GM12875 (cell line): ENCODE results near the gene FGFR1OP2.

Source experiments
- H3K4me3 ChIP-seq: one replicate; pipeline ENCODE4 v1.5.1; 2011; ENCODE audit warnings: low read depth, low read length, control low read depth
- TF ChIP-seq, protein P1 (sequence below): IDR thresholded peaks from 2 replicates; pipeline ENCODE4 v1.5.1; 2011; ENCODE audit warnings: low read depth, mild to moderate bottlenecking, control low read depth, inconsistent platforms, low read length, moderate library complexity, borderline replicate concordance; ENCODE audit not compliant: insufficient read depth

The FGFR1OP2 gene

DNA sequence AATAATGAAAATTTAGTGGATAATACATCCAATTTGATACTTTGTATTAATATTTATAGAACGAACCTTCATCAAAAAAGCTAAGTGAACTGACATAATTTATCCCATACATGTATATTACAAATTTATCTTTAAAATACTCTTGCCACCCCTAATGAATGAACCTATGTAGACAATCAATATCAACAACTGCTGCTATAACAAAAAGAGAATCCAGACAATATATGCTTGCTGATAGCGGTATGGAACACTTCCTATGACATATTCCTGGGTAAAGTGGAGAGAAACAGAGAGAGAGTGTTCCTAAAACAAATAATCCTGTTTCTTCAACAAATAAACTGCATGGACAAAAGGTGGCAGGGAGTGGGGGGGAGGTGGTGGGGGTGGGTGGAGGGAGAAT is 44.6 kb downstream of the FGFR1OP2 start:
- H3K4me3 ChIP-seq: no peak overlapping the region
- TF ChIP-seq, protein P1, sequence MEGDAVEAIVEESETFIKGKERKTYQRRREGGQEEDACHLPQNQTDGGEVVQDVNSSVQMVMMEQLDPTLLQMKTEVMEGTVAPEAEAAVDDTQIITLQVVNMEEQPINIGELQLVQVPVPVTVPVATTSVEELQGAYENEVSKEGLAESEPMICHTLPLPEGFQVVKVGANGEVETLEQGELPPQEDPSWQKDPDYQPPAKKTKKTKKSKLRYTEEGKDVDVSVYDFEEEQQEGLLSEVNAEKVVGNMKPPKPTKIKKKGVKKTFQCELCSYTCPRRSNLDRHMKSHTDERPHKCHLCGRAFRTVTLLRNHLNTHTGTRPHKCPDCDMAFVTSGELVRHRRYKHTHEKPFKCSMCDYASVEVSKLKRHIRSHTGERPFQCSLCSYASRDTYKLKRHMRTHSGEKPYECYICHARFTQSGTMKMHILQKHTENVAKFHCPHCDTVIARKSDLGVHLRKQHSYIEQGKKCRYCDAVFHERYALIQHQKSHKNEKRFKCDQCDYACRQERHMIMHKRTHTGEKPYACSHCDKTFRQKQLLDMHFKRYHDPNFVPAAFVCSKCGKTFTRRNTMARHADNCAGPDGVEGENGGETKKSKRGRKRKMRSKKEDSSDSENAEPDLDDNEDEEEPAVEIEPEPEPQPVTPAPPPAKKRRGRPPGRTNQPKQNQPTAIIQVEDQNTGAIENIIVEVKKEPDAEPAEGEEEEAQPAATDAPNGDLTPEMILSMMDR: no peak

DNA sequence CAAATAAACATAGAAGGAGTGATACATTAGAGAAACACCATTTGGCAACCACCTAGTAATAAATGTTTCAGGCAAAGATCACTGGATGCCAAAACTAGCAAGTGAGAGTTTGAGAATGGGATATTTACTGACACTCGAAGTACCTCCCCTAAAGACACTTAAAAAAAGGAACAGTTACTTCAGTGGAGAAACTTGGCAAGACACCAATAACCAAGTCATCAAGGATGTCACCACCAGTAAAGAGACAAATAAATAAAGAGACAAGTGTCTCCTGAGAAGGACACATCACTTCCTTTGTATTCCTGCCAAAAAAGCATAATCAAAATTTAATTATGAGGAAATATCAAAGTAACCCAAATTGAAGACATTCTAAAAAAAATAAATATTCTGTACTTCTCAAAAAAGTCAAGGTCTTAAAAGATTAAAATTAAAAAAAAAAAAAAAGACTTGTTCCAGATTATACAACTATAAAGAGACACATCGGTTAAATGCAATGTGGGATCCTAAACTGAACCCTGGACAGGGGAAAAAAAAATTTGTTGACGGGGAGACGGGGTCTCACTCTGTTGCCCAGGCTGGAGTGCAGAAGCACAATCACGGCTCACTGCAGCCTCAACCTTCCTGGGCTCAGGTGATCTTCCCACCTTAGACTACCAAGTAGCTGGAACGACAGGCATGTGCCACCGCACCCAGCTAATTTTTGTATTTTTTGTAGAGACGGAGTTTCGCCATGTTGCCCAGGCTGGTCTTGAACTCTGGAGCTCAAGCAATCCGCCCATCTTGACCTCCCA is 49.6 kb downstream of the FGFR1OP2 start:
- TF ChIP-seq, protein P1: no peak

DNA sequence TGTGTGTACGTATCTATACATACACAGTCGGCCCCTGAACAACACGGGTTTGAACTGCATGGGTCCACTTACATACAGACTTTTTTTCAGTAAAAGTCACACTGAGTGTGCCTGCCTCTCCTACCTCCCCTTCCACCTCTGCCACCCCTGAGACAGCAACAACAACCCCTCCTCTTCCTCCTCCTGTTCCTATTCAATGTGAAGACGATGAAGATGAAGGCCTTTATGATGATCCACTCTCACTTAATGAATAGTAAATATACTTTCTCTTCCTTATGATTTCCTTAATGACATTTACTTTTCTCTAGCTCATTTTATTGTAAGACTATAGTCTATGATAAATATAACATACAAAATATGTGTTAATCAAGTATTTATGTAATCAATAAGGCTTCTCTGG is 50.4 kb downstream of the FGFR1OP2 start:
- TF ChIP-seq, protein P1: no peak
- H3K4me3 ChIP-seq: no peak overlapping the region

More for the DNA sequence above, 49.6 kb downstream of the FGFR1OP2 start:
- no peak overlapping the region for H3K4me3 ChIP-seq

DNA sequence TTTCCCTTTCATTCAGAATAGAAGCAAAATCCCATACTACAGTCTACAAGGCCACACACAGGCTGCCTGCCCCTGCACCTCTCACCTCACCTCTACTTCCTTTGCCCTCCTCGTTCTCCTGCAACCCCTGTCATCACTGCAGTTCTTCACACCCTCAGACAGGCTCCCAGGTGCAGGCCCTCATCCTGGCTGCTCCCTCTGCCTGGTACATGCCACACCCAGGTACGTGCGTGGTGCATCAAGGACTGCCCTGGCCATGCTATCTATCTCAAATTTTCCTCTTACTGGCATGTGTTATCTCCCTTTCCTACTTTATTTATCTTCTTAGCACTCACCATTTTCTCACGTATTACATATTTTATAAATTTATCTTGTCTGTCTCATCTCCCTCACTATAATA is 51.6 kb downstream of the FGFR1OP2 start:
- no peak overlapping the region for H3K4me3 ChIP-seq
- TF ChIP-seq, protein P1: no peak

DNA sequence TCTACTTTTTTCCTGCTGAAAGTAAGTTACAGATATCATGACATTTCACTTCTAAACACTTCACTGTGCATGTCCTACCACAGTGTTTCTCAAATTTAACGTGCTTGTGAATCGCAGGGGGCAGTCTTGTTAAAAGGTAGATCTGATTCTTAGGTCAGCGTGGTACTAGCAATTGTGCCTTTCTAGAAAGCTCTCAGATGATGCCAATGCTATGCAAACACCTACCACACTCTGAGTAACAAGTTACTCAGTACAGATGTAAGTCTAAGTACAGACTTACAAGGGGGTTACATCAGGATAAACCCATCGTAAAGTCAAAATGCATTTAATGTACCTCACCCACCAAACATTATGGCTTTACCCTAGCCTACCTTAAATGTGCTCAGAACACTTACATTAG is 53.6 kb downstream of the FGFR1OP2 start:
- no peak overlapping the region for H3K4me3 ChIP-seq

DNA sequence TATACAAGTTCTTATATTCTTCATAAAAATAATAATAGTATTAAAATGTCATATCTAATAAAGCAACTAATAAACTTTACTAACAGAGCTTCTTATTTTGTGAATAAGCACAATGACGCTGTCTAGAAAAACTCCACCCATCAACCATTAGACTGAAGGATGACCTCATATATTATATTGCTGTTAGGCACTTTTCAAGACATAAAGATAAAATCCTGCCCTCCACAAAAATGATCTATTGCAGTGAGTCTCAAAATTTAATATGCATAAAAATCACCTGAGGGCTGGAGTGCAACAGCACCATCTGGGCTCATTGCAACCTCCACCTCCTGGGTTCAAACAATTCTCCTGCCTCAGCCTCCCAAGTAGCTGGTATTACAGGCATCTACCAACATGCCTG is 55.8 kb downstream of the FGFR1OP2 start:
- TF ChIP-seq, protein P1: no peak
- no peak overlapping the region for H3K4me3 ChIP-seq

More for the DNA sequence above, 53.6 kb downstream of the FGFR1OP2 start:
- TF ChIP-seq, protein P1: no peak

DNA sequence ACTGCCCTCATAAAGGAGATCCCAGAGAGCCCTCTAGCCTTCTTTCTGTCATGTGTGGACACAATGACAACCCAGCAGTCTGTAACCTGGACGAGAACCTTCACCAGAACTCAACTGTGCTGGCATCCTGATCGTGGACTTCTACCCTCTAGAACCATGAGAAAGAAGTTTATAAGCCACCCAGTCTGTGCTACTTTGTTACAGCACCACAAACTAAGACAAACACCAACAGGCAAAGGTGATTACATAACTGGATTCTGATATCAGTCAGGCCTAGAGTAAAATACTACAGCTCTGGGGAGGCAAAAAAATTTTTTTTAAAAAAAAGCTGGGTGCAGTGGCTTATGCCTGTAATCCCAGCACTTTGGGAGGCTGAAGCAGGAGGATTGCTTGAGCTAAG is 57.4 kb downstream of the FGFR1OP2 start:
- H3K4me3 ChIP-seq: no peak overlapping the region
- TF ChIP-seq, protein P1: no peak
